ENCODE data around the gene SHROOM3.

SHROOM3 gene

GRCh38 chr4:76523593-76523992, 88.6 kb downstream of the SHROOM3 start:
- no peak for ATAC-seq
- TF ChIP-seq ZNF70 (CRISPR knock-in tag; IDR thresholded peaks at IDR 0.05) (no peak), ZNF8 (CRISPR knock-in tag; IDR thresholded peaks at IDR 0.05) (no peak), TOX (CRISPR knock-in tag; IDR thresholded peaks at IDR 0.05; ENCODE audit: borderline replicate concordance) (no peak), TSHZ2 (CRISPR knock-in tag; IDR thresholded peaks at IDR 0.05) (no peak), PATZ1 (CRISPR knock-in tag; IDR thresholded peaks at IDR 0.05; ENCODE audit: borderline replicate concordance) (no peak), ESRRG (CRISPR knock-in tag; IDR thresholded peaks at IDR 0.05) (no peak), GLIS3 (CRISPR knock-in tag; IDR thresholded peaks at IDR 0.05) (no peak), RARB (CRISPR knock-in tag; IDR thresholded peaks at IDR 0.05) (no peak), CSDC2 (CRISPR knock-in tag; IDR thresholded peaks at IDR 0.05) (no peak), CSRNP3 (CRISPR knock-in tag; IDR thresholded peaks at IDR 0.05) (no peak), ZFP30 (CRISPR knock-in tag; IDR thresholded peaks at IDR 0.05) (no peak), ARNTL (CRISPR knock-in tag; IDR thresholded peaks at IDR 0.05; ENCODE audit: borderline replicate concordance, low read depth) (no peak), TCF4 (CRISPR knock-in tag; IDR thresholded peaks at IDR 0.05; ENCODE audit: borderline replicate concordance) (no peak), ZNF565 (CRISPR knock-in tag; conservative IDR thresholded peaks at IDR 0.05; ENCODE audit: low read depth) (no peak), OSR1 (CRISPR knock-in tag; IDR thresholded peaks at IDR 0.05) (no peak), ZC3H10 (CRISPR knock-in tag; IDR thresholded peaks at IDR 0.05) (no peak), PPARA (CRISPR knock-in tag; IDR thresholded peaks at IDR 0.05; ENCODE audit: borderline replicate concordance) (no peak), POU6F1 (CRISPR knock-in tag; IDR thresholded peaks at IDR 0.05; ENCODE audit: borderline replicate concordance, low read depth) (no peak), CREB5 (CRISPR knock-in tag; IDR thresholded peaks at IDR 0.05; ENCODE audit: low read depth) (no peak), ISL1 (CRISPR knock-in tag; IDR thresholded peaks at IDR 0.05) (no peak)

GRCh38 chr4:76525751-76526150, 90.7 kb downstream of the SHROOM3 start:
- no peak for ATAC-seq
- TF ChIP-seq ZNF8 (CRISPR knock-in tag; IDR thresholded peaks at IDR 0.05) (no peak), BACH2 (CRISPR knock-in tag; IDR thresholded peaks at IDR 0.05; ENCODE audit: borderline replicate concordance) (no peak), POU6F1 (CRISPR knock-in tag; IDR thresholded peaks at IDR 0.05; ENCODE audit: borderline replicate concordance, low read depth) (no peak), ZFP30 (CRISPR knock-in tag; IDR thresholded peaks at IDR 0.05) (no peak), SNAI2 (CRISPR knock-in tag; IDR thresholded peaks at IDR 0.05) (no peak), ISL1 (CRISPR knock-in tag; IDR thresholded peaks at IDR 0.05) (no peak), TSHZ2 (CRISPR knock-in tag; IDR thresholded peaks at IDR 0.05) (no peak), RARB (CRISPR knock-in tag; IDR thresholded peaks at IDR 0.05) (no peak), ZNF565 (CRISPR knock-in tag; conservative IDR thresholded peaks at IDR 0.05; ENCODE audit: low read depth) (no peak), CSDC2 (CRISPR knock-in tag; IDR thresholded peaks at IDR 0.05) (no peak), CREB5 (CRISPR knock-in tag; IDR thresholded peaks at IDR 0.05; ENCODE audit: low read depth) (no peak), TOX (CRISPR knock-in tag; IDR thresholded peaks at IDR 0.05; ENCODE audit: borderline replicate concordance) (no peak), ESRRG (CRISPR knock-in tag; IDR thresholded peaks at IDR 0.05) (no peak), ARNTL (CRISPR knock-in tag; IDR thresholded peaks at IDR 0.05; ENCODE audit: borderline replicate concordance, low read depth) (no peak), TCF4 (CRISPR knock-in tag; IDR thresholded peaks at IDR 0.05; ENCODE audit: borderline replicate concordance) (no peak), GLIS3 (CRISPR knock-in tag; IDR thresholded peaks at IDR 0.05) (no peak), ZNF70 (CRISPR knock-in tag; IDR thresholded peaks at IDR 0.05) (no peak)
